Esophagus squamous epithelium (tissue), 5 donors: ENCODE data around the gene SLC5A11. TPM values are rescaled to one million over a fixed set of nuclear protein-coding genes. Genes with fewer than 3 reads are reported as not detected.

Source experiments
- DNase-seq: peaks from one replicate; lab custom pipeline; 2025; lab: John Stamatoyannopoulos, UW
- H3K27ac ChIP-seq, 4 donors: fragments of 200-600 bp; sonication (generic); one replicate each; pipeline ENCODE4 v1.5.1; 2016 to 2019; ENCODE audit warnings: mild to moderate bottlenecking in 1 of 4
- H3K27me3 ChIP-seq, 4 donors: fragments of 200-600 bp; sonication (generic); 1 replicate in 3 of 4; 2 replicates in 1 of 4; pipeline versions ENCODE4 v1.5.1 to v1.6.0; 2017 to 2021; ENCODE audit warnings: antibody characterized with exemption in 1 of 4
- H3K36me3 ChIP-seq, 3 donors: fragments of 200-600 bp; sonication (generic); one replicate each; pipeline ENCODE4 v1.5.1; 2016 to 2019
- H3K4me1 ChIP-seq, 3 donors: fragments of 200-600 bp; sonication (generic); one replicate each; pipeline ENCODE4 v1.5.1; 2017 to 2019
- H3K4me3 ChIP-seq, 4 donors: fragments of 200-600 bp; sonication (generic); 1 replicate in 3 of 4; 2 replicates in 1 of 4; pipeline ENCODE4 v1.5.1; 2016 to 2019; ENCODE audit warnings: mild to moderate bottlenecking in 2 of 4, moderate library complexity in 1 of 4
- H3K9me3 ChIP-seq, 3 donors: fragments of 200-600 bp; sonication (generic); one replicate each; pipeline ENCODE4 v1.5.1; 2016 to 2019
- CTCF ChIP-seq, 6 experiments: fragments of 450-650 bp in 4 of 6; fragments of 200-600 bp in 2 of 6; sonication (generic) in 2 of 6; IDR thresholded peaks; one replicate each; pipeline ENCODE4 v1.5.1; 2016 to 2019; ENCODE audit warnings: antibody characterized with exemption in 6 of 6, mild to moderate bottlenecking in 4 of 6, moderate library complexity in 4 of 6
- POLR2A ChIP-seq, 4 donors: fragments of 450-650 bp; IDR thresholded peaks; one replicate each; pipeline ENCODE4 v1.6.1; 2017; ENCODE audit warnings: antibody characterized with exemption in 4 of 4, mild to moderate bottlenecking in 4 of 4, moderate library complexity in 3 of 4
- WGBS, 2 donors: methylation state at CpG; one replicate each; pipeline ENCODE4 v1.1.5; 2018; 5-methylcytosine and 5-hydroxymethylcytosine counted together
- intact Hi-C: fragments of 100-400 bp; cut with DNase I; formaldehyde crosslinking; loops from one replicate; pipeline ENCODE4 v1.15.0; 2022
- total RNA-seq, 4 donors: library from RNA; depleted of rRNA; stranded (reverse); fragments of >200 nt; gene quantifications; one replicate each; pipeline ENCODE4 v1.1.0, GENCODE V29; 2016
- donor health status: DM: yes; HTN: yes; CAD: no.

SLC5A11 gene
- total RNA-seq, 4 donors from 2014 or later: 1.1 TPM; not detected in 3

GRCh38 chr16:24944206-24944605, 98.4 kb downstream of the SLC5A11 start:
- Histone ChIP-seq H3K4me1 (no peaks in the 10 kb centered on the region), H3K27me3 (no peaks in the 10 kb centered on the region), H3K9me3 (no peaks in the 10 kb centered on the region), H3K27ac (no peak overlapping the region), H3K4me3 (no peak overlapping the region), H3K36me3 (peaks cover 8 to 100% (median 36%) of the 10 kb centered on the region in 3 donors)
- no peak for TF ChIP-seq POLR2A (IDR thresholded peaks at IDR 0.05)
- intact Hi-C loops: no loop called here
- WGBS, 2 donors: 71 to 87% methylated on average over 3 of the region's 3 CpGs
- no peak for DNase-seq

GRCh38 chr16:24946155-24946554, 100.4 kb downstream of the SLC5A11 start:
- WGBS, 2 donors: 87 to 88% methylated on average over 6 of the region's 6 CpGs
- peaks cover 20 to 100% (median 27%) of the 10 kb centered on the region in 3 donors for H3K36me3 ChIP-seq

GRCh38 chr16:24950275-24950674, 104.5 kb downstream of the SLC5A11 start:
- H3K4me1 ChIP-seq: no peaks in the 10 kb centered on the region

More at GRCh38 chr16:24946155-24946554, 100.4 kb downstream of the SLC5A11 start:
- no peak for DNase-seq
- Histone ChIP-seq H3K27me3 (no peaks in the 10 kb centered on the region), H3K4me1 (no peaks in the 10 kb centered on the region), H3K9me3 (no peaks in the 10 kb centered on the region), H3K4me3 (no peak overlapping the region), H3K27ac (no peak overlapping the region)
- intact Hi-C loops: no loop called here
- TF ChIP-seq POLR2A (IDR thresholded peaks at IDR 0.05) (no peak), CTCF (IDR thresholded peaks at IDR 0.05) (no peak)

GRCh38 chr16:24953306-24953705, 107.5 kb downstream of the SLC5A11 start:
- Histone ChIP-seq H3K36me3 (peaks cover 31 to 100% (median 46%) of the 10 kb centered on the region in 3 donors), H3K4me1 (no peaks in the 10 kb centered on the region), H3K27ac (no peak overlapping the region), H3K9me3 (no peaks in the 10 kb centered on the region), H3K27me3 (no peaks in the 10 kb centered on the region), H3K4me3 (no peak overlapping the region)
- TF ChIP-seq CTCF (IDR thresholded peaks at IDR 0.05) (no peak), POLR2A (IDR thresholded peaks at IDR 0.05) (no peak)
- no peak for DNase-seq
- intact Hi-C loops: no loop called here
- WGBS, 2 donors: 96 to 98% methylated on average over 6 of the region's 6 CpGs

More at GRCh38 chr16:24950275-24950674, 104.5 kb downstream of the SLC5A11 start:
- intact Hi-C loops: no loop called here
- WGBS, 2 donors: 91 to 94% methylated on average over 5 of the region's 5 CpGs
- no peaks in the 10 kb centered on the region for H3K27me3 ChIP-seq
- TF ChIP-seq POLR2A (IDR thresholded peaks at IDR 0.05) (no peak), CTCF (IDR thresholded peaks at IDR 0.05) (no peak)
- no peak overlapping the region for H3K4me3 ChIP-seq
- peaks cover 31 to 100% (median 35%) of the 10 kb centered on the region in 3 donors for H3K36me3 ChIP-seq
- no peak for DNase-seq
- no peaks in the 10 kb centered on the region for H3K9me3 ChIP-seq
- H3K27ac ChIP-seq: no peak overlapping the region

GRCh38 chr16:24953721-24954120, 108.0 kb downstream of the SLC5A11 start:
- Histone ChIP-seq H3K9me3 (no peaks in the 10 kb centered on the region), H3K36me3 (peaks cover 31 to 100% (median 46%) of the 10 kb centered on the region in 3 donors), H3K4me3 (no peak overlapping the region), H3K27me3 (no peaks in the 10 kb centered on the region), H3K4me1 (no peaks in the 10 kb centered on the region), H3K27ac (no peak overlapping the region)
- 87 to 97% methylated on average over 5 of the region's 5 CpGs for WGBS, 2 donors
- TF ChIP-seq CTCF (IDR thresholded peaks at IDR 0.05) (no peak), POLR2A (IDR thresholded peaks at IDR 0.05) (no peak)
- no peak for DNase-seq
- intact Hi-C loops: no loop called here

GRCh38 chr16:24954137-24954536, 108.4 kb downstream of the SLC5A11 start:
- Histone ChIP-seq H3K27ac (no peak overlapping the region), H3K36me3 (peaks cover 31 to 100% (median 46%) of the 10 kb centered on the region in 3 donors), H3K4me1 (no peaks in the 10 kb centered on the region), H3K4me3 (no peak overlapping the region), H3K9me3 (no peaks in the 10 kb centered on the region), H3K27me3 (no peaks in the 10 kb centered on the region)
- intact Hi-C loops: no loop called here
- 86 to 92% methylated on average over 4 of the region's 4 CpGs for WGBS, 2 donors
- TF ChIP-seq POLR2A (IDR thresholded peaks at IDR 0.05) (no peak), CTCF (IDR thresholded peaks at IDR 0.05) (no peak)
- no peak for DNase-seq
